HepG2 (cell line): ENCODE measurements around the gene ILDR2. TPM values are rescaled to one million over a fixed set of nuclear protein-coding genes. Genes with fewer than 3 reads are reported as not detected.

Experiments
- ATAC-seq: fragments of 200-7000 bp; cut with Tn5 transposase; 3 replicates; pipeline ENCODE4 v1.9.1; 2020; ENCODE audit warnings: mild to moderate bottlenecking, moderate library complexity
- BruUV-seq: library from RNA; stranded (reverse); fragments of 400-500 nt; replicated peaks from 2 replicates; lab custom pipeline; 2021; lab: Mats Ljungman, UMichigan
- CTCF ChIA-PET: fragments of 300-600 bp; formaldehyde crosslinking; extraction: SDS; loops from one replicate; lab custom pipeline; 2021; ENCODE audit warnings: low total read pairs, inconsistent platforms, low intra/inter-chr PET ratio; lab: Yijun Ruan, JAX
- POLR2A ChIA-PET: fragments of 350-600 bp; sonication (Branson Sonifier 250); formaldehyde crosslinking; loops from one replicate; lab custom pipeline; 2020; ENCODE audit warnings: antibody characterized with exemption, inconsistent platforms; lab: Yijun Ruan, JAX
- DNase-seq: peaks from one replicate; pipeline ENCODE4 v3.0.0-alpha.2; 2015; ENCODE audit warnings: low spot score
- FAIRE-seq: peaks from 3 replicates; lab custom pipeline; 2011; peaks lifted over from hg19 to GRCh38; lab: Jason Lieb, UNC
- H2AFZ ChIP-seq: one replicate; pipeline ENCODE4 v1.6.1; 2011; ENCODE audit warnings: low read length, inconsistent platforms
- H3K27ac ChIP-seq: fragments of 300-600 bp; 3 replicates; pipeline ENCODE4 v1.8.0; 2011; ENCODE audit warnings: mixed run types, mild to moderate bottlenecking, mixed read lengths, low read length, inconsistent platforms; ENCODE audit not compliant: insufficient read depth; ENCODE audit errors: extremely low read length
- H3K27me3 ChIP-seq, 2 experiments: fragments of 200-600 bp in 1 of 2; 2 replicates in 1 of 2; 3 replicates in 1 of 2; pipeline versions ENCODE4 v1.6.0 to v1.8.0; 2011; ENCODE audit warnings: low read length in 2 of 2, mild to moderate bottlenecking in 2 of 2, moderate library complexity in 2 of 2, inconsistent platforms in 1 of 2; ENCODE audit not compliant: insufficient read depth in 2 of 2, control insufficient read depth in 1 of 2
- H3K36me3 ChIP-seq, 2 experiments: fragments of 200-600 bp in 1 of 2; replicated peaks in 1 of 2; 2 replicates in 1 of 2; 3 replicates in 1 of 2; pipeline versions ENCODE4 v1.5.1 to v1.8.0; 2011; ENCODE audit warnings: low read length in 2 of 2, inconsistent platforms in 1 of 2; ENCODE audit not compliant: insufficient read depth in 2 of 2, control insufficient read depth in 1 of 2
- H3K4me1 ChIP-seq: 2 replicates; pipeline ENCODE4 v1.5.1; 2012; ENCODE audit warnings: low read length, inconsistent platforms; ENCODE audit not compliant: insufficient read depth
- H3K4me2 ChIP-seq: 2 replicates; pipeline ENCODE4 v1.6.0; 2011; ENCODE audit warnings: low read depth, low read length, inconsistent platforms
- H3K4me3 ChIP-seq, 3 experiments: fragments of 200-600 bp in 1 of 3; sonication (generic), shearing (Covaris generic) in 1 of 3; replicated peaks in 1 of 3; 2 replicates each; pipeline ENCODE4 v1.5.1; 2011 to 2016; ENCODE audit warnings: low read length in 3 of 3, inconsistent platforms in 2 of 3, low read depth in 2 of 3, mild to moderate bottlenecking in 2 of 3, control low read depth in 1 of 3, mixed read lengths in 1 of 3; ENCODE audit not compliant: insufficient read depth in 1 of 3
- H3K79me2 ChIP-seq: one replicate; pipeline ENCODE4 v1.6.1; 2011; ENCODE audit warnings: low read length, inconsistent platforms; ENCODE audit not compliant: insufficient read depth
- H3K9ac ChIP-seq: 2 replicates; pipeline ENCODE4 v1.6.0; 2011; ENCODE audit warnings: mild to moderate bottlenecking, low read depth, low read length, inconsistent platforms; ENCODE audit not compliant: insufficient read depth
- H3K9me3 ChIP-seq: 2 replicates; pipeline ENCODE4 v1.5.1; 2012; ENCODE audit warnings: mild to moderate bottlenecking, low read length
- H4K20me1 ChIP-seq: 2 replicates; pipeline ENCODE4 v1.6.0; 2011; ENCODE audit warnings: inconsistent platforms, mild to moderate bottlenecking, low read length, moderate library complexity; ENCODE audit not compliant: insufficient read depth
- ARID3A ChIP-seq: IDR thresholded peaks from 2 replicates; pipeline ENCODE4 v1.6.1; 2012; ENCODE audit warnings: low read depth, low read length, improper control_type of control experiment
- CC2D1A ChIP-seq: sonication (generic); formaldehyde crosslinking; IDR thresholded peaks from 2 replicates; pipeline ENCODE4 v1.8.1; 2023; ENCODE audit warnings: mild to moderate bottlenecking, missing genetic modification reagents
- DNMT3B ChIP-seq: conservative IDR thresholded peaks from 2 replicates; pipeline ENCODE4 v1.6.1; 2016; ENCODE audit warnings: missing biosample characterization, control low read depth
- GPBP1L1 ChIP-seq: sonication (generic); formaldehyde crosslinking; IDR thresholded peaks from 2 replicates; pipeline ENCODE4 v1.5.0; 2020; ENCODE audit warnings: mild to moderate bottlenecking, missing genetic modification reagents
- HIC2 ChIP-seq: sonication (generic); formaldehyde crosslinking; IDR thresholded peaks from 2 replicates; pipeline ENCODE4 v1.9.0; 2022; ENCODE audit warnings: low read depth, missing genetic modification reagents
- KAT2B ChIP-seq: fragments of 150-350 bp; IDR thresholded peaks from 2 replicates; pipeline ENCODE4 v1.6.1; 2014; ENCODE audit warnings: low read depth, low read length, borderline replicate concordance
- NAIF1 ChIP-seq: sonication (generic); formaldehyde crosslinking; IDR thresholded peaks from 2 replicates; pipeline ENCODE4 v1.5.0; 2020; ENCODE audit warnings: mild to moderate bottlenecking, missing genetic modification reagents, borderline replicate concordance
- NFRKB ChIP-seq: fragments of 450-650 bp; IDR thresholded peaks from 2 replicates; pipeline ENCODE4 v1.6.1; 2017
- PHB2 ChIP-seq: fragments of 450-650 bp; IDR thresholded peaks from 2 replicates; pipeline ENCODE4 v1.6.1; 2018; ENCODE audit not compliant: partially characterized antibody
- SETDB1 ChIP-seq: sonication (generic); formaldehyde crosslinking; IDR thresholded peaks from 2 replicates; pipeline ENCODE4 v1.5.1; 2020; ENCODE audit warnings: missing genetic modification reagents, mild to moderate bottlenecking, borderline replicate concordance
- SNAPC5 ChIP-seq: sonication (generic); formaldehyde crosslinking; IDR thresholded peaks from 2 replicates; pipeline ENCODE4 v1.8.1; 2023; ENCODE audit warnings: mild to moderate bottlenecking, missing genetic modification reagents, borderline replicate concordance
- XRCC5 ChIP-seq: fragments of 200-400 bp; formaldehyde crosslinking; optimal IDR thresholded peaks from 2 replicates; pipeline ENCODE3; 2017; ENCODE audit warnings: mild to moderate bottlenecking, low read length
- ZNF224 ChIP-seq: sonication (generic); formaldehyde crosslinking; IDR thresholded peaks from 2 replicates; pipeline ENCODE4 v1.5.0; 2020; ENCODE audit warnings: mild to moderate bottlenecking, missing genetic modification reagents
- ZNF282 ChIP-seq: fragments of 450-650 bp; IDR thresholded peaks from 2 replicates; pipeline ENCODE4 v1.6.1; 2018; ENCODE audit not compliant: partially characterized antibody
- ZNF512 ChIP-seq: sonication (generic); formaldehyde crosslinking; IDR thresholded peaks from 2 replicates; pipeline ENCODE4 v1.4.0; 2020; ENCODE audit warnings: mild to moderate bottlenecking, missing genetic modification reagents
- WGBS: methylation state at CpG from one replicate; pipeline ENCODE4 v1.1.6; 2017; ENCODE audit warnings: low lambda C conversion rate; 5-methylcytosine and 5-hydroxymethylcytosine counted together
- in situ Hi-C: cut with HindIII; loops from 2 replicates; pipeline ENCODE4 v1.10.0; 2017; ENCODE audit warnings: low pct_unique_long_range_greater_than_20kb; ENCODE audit not compliant: extremely low pct_ligation_motif_present
- intact Hi-C: fragments of 100-400 bp; cut with micrococcal nuclease; formaldehyde crosslinking; loops from one replicate; pipeline ENCODE4 v1.10.0; 2022; ENCODE audit not compliant: unreplicated experiment
- polyA plus RNA-seq, 8 experiments: library from polyadenylated mRNA; depleted of rRNA in 3 of 8; stranded (reverse) in 7 of 8; unstranded in 1 of 8; fragments of >200 nt; fragmentation: Illumina TruSeq in 4 of 8; extraction: Trizol in 4 of 8; gene quantifications; 2 replicates each; pipeline versions ENCODE4 v1.2.1 to v1.2.3, GENCODE V29; 2011 to 2016; ENCODE audit warnings: low read depth in 4 of 8, missing spikeins in 1 of 8, mixed read lengths in 1 of 8; ENCODE audit not compliant: insufficient read depth in 1 of 8
- total RNA-seq, 5 experiments: library from RNA; depleted of rRNA; stranded (reverse); fragments of >200 nt; fragmentation: Illumina TruSeq; extraction: Trizol; gene quantifications; 2 replicates each; pipeline ENCODE4 v1.2.3, GENCODE V29; 2016; ENCODE audit warnings: low read depth in 1 of 5

ILDR2 gene
- total and polyA plus RNA-seq, 2 of the 13 experiments (the other 11 are each of a cell fraction or from before 2014, with no cell fraction given), result 0.04 TPM; not detected in 1

- no peak for TF ChIP-seq ZNF512 (CRISPR knock-in tag)
- no peak for TF ChIP-seq ZNF224 (CRISPR knock-in tag)
- TF ChIP-seq, all 625 proteins: peak for 0
Observed at GRCh38 chr1:166903232-166903631, 72.1 kb downstream of the ILDR2 start (continued).

GRCh38 chr1:166902279-166902678, 73.1 kb downstream of the ILDR2 start:
- Histone ChIP-seq H3K9me3 (peaks cover 5% of the 10 kb centered on the region), H4K20me1 (no peaks in the 10 kb centered on the region), H3K4me1 (no peaks in the 10 kb centered on the region), H3K36me3 (no peaks in the 10 kb centered on the region), H3K27ac (no peak overlapping the region), H3K9ac (no peak overlapping the region), H3K79me2 (no peaks in the 10 kb centered on the region), H3K4me2 (no peak overlapping the region), H2AFZ (no peak overlapping the region), H3K27me3 (peaks cover 0 to 4% of the 10 kb centered on the region in 2 experiments; a peak in 1 of 5 replicates), H3K4me3 (no peak overlapping the region)
- no peak for FAIRE-seq
- intact Hi-C loops (no loop called here), in situ Hi-C loops (no loop called here)
- ChIA-PET CTCF (no interaction called here), POLR2A (no interaction called here)
- no peak for ATAC-seq
- 44% methylated on average over 1 of the region's 1 CpG for WGBS
- DNase-seq, result no peak
- BruUV-seq, result no TSS peak
- TF ChIP-seq SETDB1 (no peak), HIC2 (no peak), NAIF1 (no peak), ZNF282 (no peak), CC2D1A (CRISPR knock-in tag) (no peak), PHB2 (no peak), NFRKB (no peak), SNAPC5 (CRISPR knock-in tag) (no peak), ARID3A (no peak), DNMT3B (no peak), GPBP1L1 (CRISPR knock-in tag) (no peak), XRCC5 (no peak), KAT2B (no peak)
